Measurements from ENCODE around the gene ST7.

DNA sequence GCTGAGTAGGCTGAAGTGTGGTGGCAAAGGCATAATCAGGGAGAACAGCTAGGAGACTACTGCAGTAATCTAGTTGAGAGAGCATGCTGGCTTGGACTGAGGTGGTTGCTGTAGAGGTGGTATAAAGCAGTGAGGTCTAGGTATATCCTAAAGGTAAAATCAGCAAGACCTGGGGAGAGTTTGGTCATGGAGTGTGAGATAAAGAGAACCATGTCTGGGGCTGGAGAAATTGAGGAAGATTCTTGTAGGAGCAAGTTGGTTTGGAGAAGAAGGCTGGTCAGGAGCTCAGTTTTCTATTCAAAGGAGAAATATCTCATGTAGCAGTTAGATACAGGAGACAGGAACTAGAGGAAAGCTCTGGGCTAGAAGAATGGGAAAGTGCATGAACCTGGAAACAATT is 32.9 kb upstream of the ST7 start:
- no peak for TF ChIP-seq EZH2phosphoT487 (IDR thresholded peaks at IDR 0.05; ENCODE audit: borderline replicate concordance)
- TF ChIP-seq, protein P1, sequence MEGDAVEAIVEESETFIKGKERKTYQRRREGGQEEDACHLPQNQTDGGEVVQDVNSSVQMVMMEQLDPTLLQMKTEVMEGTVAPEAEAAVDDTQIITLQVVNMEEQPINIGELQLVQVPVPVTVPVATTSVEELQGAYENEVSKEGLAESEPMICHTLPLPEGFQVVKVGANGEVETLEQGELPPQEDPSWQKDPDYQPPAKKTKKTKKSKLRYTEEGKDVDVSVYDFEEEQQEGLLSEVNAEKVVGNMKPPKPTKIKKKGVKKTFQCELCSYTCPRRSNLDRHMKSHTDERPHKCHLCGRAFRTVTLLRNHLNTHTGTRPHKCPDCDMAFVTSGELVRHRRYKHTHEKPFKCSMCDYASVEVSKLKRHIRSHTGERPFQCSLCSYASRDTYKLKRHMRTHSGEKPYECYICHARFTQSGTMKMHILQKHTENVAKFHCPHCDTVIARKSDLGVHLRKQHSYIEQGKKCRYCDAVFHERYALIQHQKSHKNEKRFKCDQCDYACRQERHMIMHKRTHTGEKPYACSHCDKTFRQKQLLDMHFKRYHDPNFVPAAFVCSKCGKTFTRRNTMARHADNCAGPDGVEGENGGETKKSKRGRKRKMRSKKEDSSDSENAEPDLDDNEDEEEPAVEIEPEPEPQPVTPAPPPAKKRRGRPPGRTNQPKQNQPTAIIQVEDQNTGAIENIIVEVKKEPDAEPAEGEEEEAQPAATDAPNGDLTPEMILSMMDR (conservative IDR thresholded peaks at IDR 0.05; ENCODE audit: low read length): no peak
